GM12878 (cell line): Measurements from ENCODE around the gene SGCD. TPM values are rescaled to one million over a fixed set of nuclear protein-coding genes. Genes with fewer than 3 reads are reported as not detected.

Experiments
- ATAC-seq: fragments of 200-7000 bp; cut with Tn5 transposase; 3 replicates; pipeline ENCODE4 v1.9.1; 2020; ENCODE audit warnings: mild to moderate bottlenecking, moderate library complexity
- BruUV-seq: library from RNA; stranded (reverse); fragments of 400-500 nt; replicated peaks from 2 replicates; lab custom pipeline; 2021; lab: Mats Ljungman, UMichigan
- CTCF ChIA-PET: fragments of 300-600 bp; sonication (Branson Sonifier 250); formaldehyde crosslinking; extraction: SDS; loops from one replicate; lab custom pipeline; 2021; ENCODE audit warnings: inconsistent platforms; lab: Yijun Ruan, JAX
- POLR2A ChIA-PET: fragments of 350-600 bp; formaldehyde crosslinking; extraction: SDS; loops from one replicate; lab custom pipeline; 2021; ENCODE audit warnings: inconsistent platforms; lab: Charles Lee
- RAD21 ChIA-PET: fragments of 300-600 bp; sonication (Branson Sonifier 250); formaldehyde crosslinking; loops from one replicate; lab custom pipeline; 2023; ENCODE audit warnings: antibody characterized with exemption; ENCODE audit not compliant: unreplicated experiment; lab: Charles Lee
- SMC1A ChIA-PET: fragments of 300-600 bp; sonication (Branson Sonifier 250); formaldehyde crosslinking; loops from one replicate; lab custom pipeline; 2023; ENCODE audit not compliant: unreplicated experiment, uncharacterized antibody; lab: Charles Lee
- DNase-seq: peaks from one replicate; pipeline ENCODE4 v3.0.0-alpha.2; 2011; ENCODE audit warnings: low read depth, low spot score
- FAIRE-seq: peaks from 3 replicates; lab custom pipeline; 2011; peaks lifted over from hg19 to GRCh38; lab: Jason Lieb, UNC
- H2AFZ ChIP-seq: 2 replicates; pipeline ENCODE4 v1.6.0; 2011; ENCODE audit warnings: low read depth, low read length, control low read depth; ENCODE audit not compliant: control insufficient read depth
- H3K27ac ChIP-seq: 2 replicates; pipeline ENCODE4 v1.5.1; 2011; ENCODE audit warnings: control low read depth; ENCODE audit not compliant: control insufficient read depth, insufficient read depth
- H3K27me3 ChIP-seq, 2 experiments: replicated peaks in 1 of 2; 2 replicates each; pipeline versions ENCODE4 v1.6.0 to v1.6.1; 2011; ENCODE audit warnings: low read length in 1 of 2; ENCODE audit not compliant: control insufficient read depth in 2 of 2, insufficient read depth in 2 of 2
- H3K36me3 ChIP-seq, 2 experiments: 2 replicates each; pipeline ENCODE4 v1.5.1; 2011; ENCODE audit warnings: low read length in 1 of 2; ENCODE audit not compliant: control insufficient read depth in 2 of 2, insufficient read depth in 2 of 2
- H3K4me1 ChIP-seq: 2 replicates; pipeline ENCODE4 v1.6.1; 2011; ENCODE audit warnings: mild to moderate bottlenecking, low read length, moderate library complexity, mixed read lengths; ENCODE audit not compliant: control insufficient read depth, insufficient read depth
- H3K4me2 ChIP-seq: 2 replicates; pipeline ENCODE4 v1.6.0; 2011; ENCODE audit warnings: control low read depth; ENCODE audit not compliant: control insufficient read depth, insufficient read depth
- H3K4me3 ChIP-seq: fragments of 200-600 bp; sonication (generic); 2 replicates; pipeline ENCODE4 v1.5.1; 2016
- H3K79me2 ChIP-seq: 2 replicates; pipeline ENCODE4 v1.6.0; 2011; ENCODE audit warnings: low read length; ENCODE audit not compliant: control insufficient read depth, insufficient read depth
- H3K9ac ChIP-seq: 2 replicates; pipeline ENCODE4 v1.8.0; 2011; ENCODE audit warnings: low read length, control low read depth, mixed read lengths; ENCODE audit not compliant: control insufficient read depth, insufficient read depth
- H3K9me3 ChIP-seq: replicated peaks from 3 replicates; pipeline ENCODE4 v1.5.1; 2011; ENCODE audit warnings: mild to moderate bottlenecking, low read length; ENCODE audit not compliant: control insufficient read depth, insufficient read depth
- H4K20me1 ChIP-seq: 2 replicates; pipeline ENCODE4 v1.6.0; 2011; ENCODE audit not compliant: control insufficient read depth, insufficient read depth
- BHLHE40 ChIP-seq, 2 experiments: fragments of 450-650 bp in 1 of 2; IDR thresholded peaks; 2 replicates each; pipeline ENCODE4 v1.6.1; 2011 to 2017; ENCODE audit warnings: low read depth in 2 of 2, borderline replicate concordance in 1 of 2, improper control_type of control experiment in 1 of 2, low read length in 1 of 2, mild to moderate bottlenecking in 1 of 2
- CHD2 ChIP-seq: IDR thresholded peaks from 2 replicates; pipeline ENCODE4 v1.6.1; 2011; ENCODE audit warnings: low read depth, low read length, improper control_type of control experiment, borderline replicate concordance
- EZH2 ChIP-seq: IDR thresholded peaks from 2 replicates; pipeline ENCODE4 v1.6.1; 2012; ENCODE audit warnings: low read depth, mild to moderate bottlenecking, control low read depth, inconsistent platforms, low read length, borderline replicate concordance; ENCODE audit not compliant: control insufficient read depth
- IRF4 ChIP-seq: IDR thresholded peaks from 2 replicates; pipeline ENCODE4 v1.6.1; 2011; ENCODE audit warnings: low read depth, low read length
- MEF2B ChIP-seq: fragments of 450-650 bp; IDR thresholded peaks from 2 replicates; pipeline ENCODE4 v1.6.1; 2018; ENCODE audit warnings: mild to moderate bottlenecking, moderate library complexity; ENCODE audit not compliant: partially characterized antibody, poor library complexity, severe bottlenecking
- MYB ChIP-seq: fragments of 150-350 bp; IDR thresholded peaks from 2 replicates; pipeline ENCODE4 v1.6.1; 2014; ENCODE audit warnings: mild to moderate bottlenecking, low read depth, low read length, borderline replicate concordance
- NFYB ChIP-seq: IDR thresholded peaks from 2 replicates; pipeline ENCODE4 v1.6.1; 2011; ENCODE audit warnings: low read depth, mild to moderate bottlenecking, low read length, improper control_type of control experiment, moderate library complexity; ENCODE audit not compliant: insufficient read depth
- PAX8 ChIP-seq: fragments of 450-650 bp; IDR thresholded peaks from 2 replicates; pipeline ENCODE4 v1.6.1; 2017; ENCODE audit warnings: mild to moderate bottlenecking, moderate library complexity
- POLR2AphosphoS2 ChIP-seq: IDR thresholded peaks from 2 replicates; pipeline ENCODE4 v1.6.1; 2011; ENCODE audit warnings: low read depth, mild to moderate bottlenecking, low read length, improper control_type of control experiment, moderate library complexity
- POLR2AphosphoS5 ChIP-seq: IDR thresholded peaks from 2 replicates; pipeline ENCODE4 v1.6.1; 2011; ENCODE audit warnings: mild to moderate bottlenecking, low read length, inconsistent platforms
- SIX5 ChIP-seq: IDR thresholded peaks from 2 replicates; pipeline ENCODE4 v1.6.1; 2011; ENCODE audit warnings: mild to moderate bottlenecking, low read depth, low read length, moderate library complexity; ENCODE audit not compliant: severe bottlenecking
- ZNF217 ChIP-seq: fragments of 450-650 bp; IDR thresholded peaks from 2 replicates; pipeline ENCODE4 v1.6.1; 2017; ENCODE audit warnings: antibody characterized with exemption, mild to moderate bottlenecking
- in situ Hi-C: fragments of 300-500 bp; cut with MboI; formaldehyde crosslinking; loops from 9 replicates; pipeline ENCODE4 v1.14.3; 2018; ENCODE audit warnings: mixed read lengths
- intact Hi-C: fragments of 100-400 bp; cut with micrococcal nuclease; formaldehyde crosslinking; loops from one replicate; pipeline ENCODE4 v1.14.2; 2022; ENCODE audit not compliant: unreplicated experiment
- polyA plus RNA-seq, 11 experiments: library from polyadenylated mRNA; depleted of rRNA in 4 of 11; unstranded in 6 of 11; stranded (reverse) in 5 of 11; fragments of >200 nt; fragmentation: Nextera tagmentation in 4 of 11; fragmentation: Illumina TruSeq in 1 of 11; extraction: Ambion mirVana in 4 of 11; extraction: Trizol in 1 of 11; gene quantifications; 1 replicate in 1 of 11; 2 replicates in 10 of 11; pipeline versions ENCODE4 v1.2.1 to v1.2.3, GENCODE V29; 2011 to 2016; ENCODE audit warnings: inconsistent platforms in 2 of 11, missing spikeins in 2 of 11, low read depth in 1 of 11
- total RNA-seq, 4 experiments: library from RNA; depleted of rRNA in 3 of 4; stranded (reverse); fragments of >200 nt in 3 of 4; fragmentation: Illumina TruSeq in 1 of 4; extraction: Trizol in 1 of 4; gene quantifications; 2 replicates each; pipeline versions ENCODE4 v1.2.1 to v1.2.3, GENCODE V29; 2013 to 2021
- TF ChIP-seq, protein P1 (sequence below): fragments of 150-350 bp; IDR thresholded peaks from 2 replicates; pipeline ENCODE4 v1.6.1; 2016; ENCODE audit warnings: low read depth, low read length
- TF ChIP-seq, protein P2 (sequence below): fragments of 450-650 bp; IDR thresholded peaks from 2 replicates; pipeline ENCODE4 v1.6.1; 2016; ENCODE audit warnings: mild to moderate bottlenecking, moderate library complexity, borderline replicate concordance

Gene SGCD
- total and polyA plus RNA-seq, 10 of the 15 experiments (the other 5 are each of a cell fraction or from before 2014, with no cell fraction given) = 0.06 TPM; not detected in 9

DNA sequence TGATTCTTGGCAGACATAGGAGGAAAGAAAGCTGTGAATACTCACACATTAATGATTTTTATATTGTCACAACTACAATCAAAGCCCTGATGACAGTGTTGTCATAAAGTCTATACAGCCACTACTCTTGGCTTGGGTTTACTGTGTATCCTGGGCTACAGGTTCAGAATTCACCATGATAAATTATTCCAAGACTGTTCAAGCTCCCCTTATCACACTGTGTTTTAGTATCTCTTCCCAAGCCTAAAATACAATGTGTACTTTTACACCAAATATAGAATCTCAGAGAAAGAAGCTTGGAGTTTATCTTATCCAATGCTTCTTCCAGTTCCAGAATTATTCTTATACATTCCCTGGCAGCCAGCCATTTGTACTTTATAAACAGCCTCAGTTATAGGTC is 395.4 kb downstream of the SGCD start:
- no peak for ATAC-seq
- FAIRE-seq = no peak
- intact Hi-C loops (no loop called here), in situ Hi-C loops (no loop called here)
- Histone ChIP-seq H3K79me2 (no peaks in the 10 kb centered on the region), H3K27me3 (no peaks in the 10 kb centered on the region), H3K36me3 (no peaks in the 10 kb centered on the region), H2AFZ (no peak overlapping the region), H3K9me3 (no peaks in the 10 kb centered on the region), H3K4me1 (no peaks in the 10 kb centered on the region), H3K27ac (no peak overlapping the region), H3K4me2 (no peak overlapping the region), H3K4me3 (no peak overlapping the region), H4K20me1 (no peaks in the 10 kb centered on the region), H3K9ac (no peak overlapping the region)
- TF ChIP-seq BHLHE40 (IDR thresholded peaks at IDR 0.05; ENCODE audit: borderline replicate concordance in 1 of 2, low read depth in 2 of 2, low read length in 1 of 2) (no peak), IRF4 (no peak), POLR2AphosphoS2 (no peak), MYB (no peak), EZH2 (no peak), NFYB (no peak), SIX5 (no peak), PAX8 (no peak), ZNF217 (no peak), MEF2B (no peak), CHD2 (no peak), POLR2AphosphoS5 (no peak)
- TF ChIP-seq, protein P1, sequence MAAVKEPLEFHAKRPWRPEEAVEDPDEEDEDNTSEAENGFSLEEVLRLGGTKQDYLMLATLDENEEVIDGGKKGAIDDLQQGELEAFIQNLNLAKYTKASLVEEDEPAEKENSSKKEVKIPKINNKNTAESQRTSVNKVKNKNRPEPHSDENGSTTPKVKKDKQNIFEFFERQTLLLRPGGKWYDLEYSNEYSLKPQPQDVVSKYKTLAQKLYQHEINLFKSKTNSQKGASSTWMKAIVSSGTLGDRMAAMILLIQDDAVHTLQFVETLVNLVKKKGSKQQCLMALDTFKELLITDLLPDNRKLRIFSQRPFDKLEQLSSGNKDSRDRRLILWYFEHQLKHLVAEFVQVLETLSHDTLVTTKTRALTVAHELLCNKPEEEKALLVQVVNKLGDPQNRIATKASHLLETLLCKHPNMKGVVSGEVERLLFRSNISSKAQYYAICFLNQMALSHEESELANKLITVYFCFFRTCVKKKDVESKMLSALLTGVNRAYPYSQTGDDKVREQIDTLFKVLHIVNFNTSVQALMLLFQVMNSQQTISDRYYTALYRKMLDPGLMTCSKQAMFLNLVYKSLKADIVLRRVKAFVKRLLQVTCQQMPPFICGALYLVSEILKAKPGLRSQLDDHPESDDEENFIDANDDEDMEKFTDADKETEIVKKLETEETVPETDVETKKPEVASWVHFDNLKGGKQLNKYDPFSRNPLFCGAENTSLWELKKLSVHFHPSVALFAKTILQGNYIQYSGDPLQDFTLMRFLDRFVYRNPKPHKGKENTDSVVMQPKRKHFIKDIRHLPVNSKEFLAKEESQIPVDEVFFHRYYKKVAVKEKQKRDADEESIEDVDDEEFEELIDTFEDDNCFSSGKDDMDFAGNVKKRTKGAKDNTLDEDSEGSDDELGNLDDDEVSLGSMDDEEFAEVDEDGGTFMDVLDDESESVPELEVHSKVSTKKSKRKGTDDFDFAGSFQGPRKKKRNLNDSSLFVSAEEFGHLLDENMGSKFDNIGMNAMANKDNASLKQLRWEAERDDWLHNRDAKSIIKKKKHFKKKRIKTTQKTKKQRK = no peak
- TF ChIP-seq, protein P2, sequence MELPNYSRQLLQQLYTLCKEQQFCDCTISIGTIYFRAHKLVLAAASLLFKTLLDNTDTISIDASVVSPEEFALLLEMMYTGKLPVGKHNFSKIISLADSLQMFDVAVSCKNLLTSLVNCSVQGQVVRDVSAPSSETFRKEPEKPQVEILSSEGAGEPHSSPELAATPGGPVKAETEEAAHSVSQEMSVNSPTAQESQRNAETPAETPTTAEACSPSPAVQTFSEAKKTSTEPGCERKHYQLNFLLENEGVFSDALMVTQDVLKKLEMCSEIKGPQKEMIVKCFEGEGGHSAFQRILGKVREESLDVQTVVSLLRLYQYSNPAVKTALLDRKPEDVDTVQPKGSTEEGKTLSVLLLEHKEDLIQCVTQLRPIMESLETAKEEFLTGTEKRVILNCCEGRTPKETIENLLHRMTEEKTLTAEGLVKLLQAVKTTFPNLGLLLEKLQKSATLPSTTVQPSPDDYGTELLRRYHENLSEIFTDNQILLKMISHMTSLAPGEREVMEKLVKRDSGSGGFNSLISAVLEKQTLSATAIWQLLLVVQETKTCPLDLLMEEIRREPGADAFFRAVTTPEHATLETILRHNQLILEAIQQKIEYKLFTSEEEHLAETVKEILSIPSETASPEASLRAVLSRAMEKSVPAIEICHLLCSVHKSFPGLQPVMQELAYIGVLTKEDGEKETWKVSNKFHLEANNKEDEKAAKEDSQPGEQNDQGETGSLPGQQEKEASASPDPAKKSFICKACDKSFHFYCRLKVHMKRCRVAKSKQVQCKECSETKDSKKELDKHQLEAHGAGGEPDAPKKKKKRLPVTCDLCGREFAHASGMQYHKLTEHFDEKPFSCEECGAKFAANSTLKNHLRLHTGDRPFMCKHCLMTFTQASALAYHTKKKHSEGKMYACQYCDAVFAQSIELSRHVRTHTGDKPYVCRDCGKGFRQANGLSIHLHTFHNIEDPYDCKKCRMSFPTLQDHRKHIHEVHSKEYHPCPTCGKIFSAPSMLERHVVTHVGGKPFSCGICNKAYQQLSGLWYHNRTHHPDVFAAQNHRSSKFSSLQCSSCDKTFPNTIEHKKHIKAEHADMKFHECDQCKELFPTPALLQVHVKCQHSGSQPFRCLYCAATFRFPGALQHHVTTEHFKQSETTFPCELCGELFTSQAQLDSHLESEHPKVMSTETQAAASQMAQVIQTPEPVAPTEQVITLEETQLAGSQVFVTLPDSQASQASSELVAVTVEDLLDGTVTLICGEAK = no peak
- no peak for DNase-seq
- ChIA-PET CTCF (interaction anchor here (0.5 to 1.0 kb wide), 2 partner anchors 115 to 250 kb away, joined by 3 to 4 read pairs; no protein-coding TSS in a partner anchor), POLR2A (no interaction called here), RAD21 (interaction anchor here (1.0 kb wide), 1 partner anchor 211 kb away, joined by 3 read pairs; no protein-coding TSS in a partner anchor), SMC1A (no interaction called here)
- no TSS peak for BruUV-seq
